ENCODE data around the gene CCNJL.

CCNJL gene

GRCh38 chr5:160230686-160231527, 81.5 kb downstream of the CCNJL start:
- TF ChIP-seq CTCF (IDR thresholded peaks at IDR 0.05) = no peak
- peak in 1 of 2 donors; percentile 38 for DNase-seq
- H3K27ac ChIP-seq = no peak overlapping the region

GRCh38 chr5:160229190-160229742, 83.1 kb downstream of the CCNJL start, which contains the start of gene FABP6:
Gene FABP6, plus strand, starts transcription at chr5:160229506. Its CDS starts 52 bp downstream, at chr5:160229558.
- no peak for TF ChIP-seq CTCF (IDR thresholded peaks at IDR 0.05)
- H3K27me3 ChIP-seq = no peaks in the 10 kb centered on the region
- no peaks in the 10 kb centered on the region for H3K9me3 ChIP-seq
- H3K4me3 ChIP-seq = no peak within 1 kb of the TSS
- H3K36me3 ChIP-seq = no peaks in the 10 kb centered on the region
- intact Hi-C loops (cut with DNase I; ENCODE audit: low total_unique reads) = no loop called here
- no peaks in the 10 kb centered on the region for H3K4me1 ChIP-seq
- no peak for DNase-seq
- no peak within 1 kb of the TSS for H3K27ac ChIP-seq

More at GRCh38 chr5:160230686-160231527, 81.5 kb downstream of the CCNJL start:
- Histone ChIP-seq H3K4me1 (no peaks in the 10 kb centered on the region), H3K36me3 (no peaks in the 10 kb centered on the region), H3K4me3 (no peak overlapping the region), H3K27me3 (no peaks in the 10 kb centered on the region), H3K9me3 (no peaks in the 10 kb centered on the region)
- intact Hi-C loops (cut with DNase I; ENCODE audit: low total_unique reads) = no loop called here

- Histone ChIP-seq H3K9me3 (no peaks in the 10 kb centered on the region), H3K36me3 (no peaks in the 10 kb centered on the region), H3K4me3 (no peak overlapping the region), H3K27ac (no peak overlapping the region), H3K4me1 (no peaks in the 10 kb centered on the region), H3K27me3 (no peaks in the 10 kb centered on the region)
- intact Hi-C loops (cut with DNase I; ENCODE audit: low total_unique reads) = no loop called here
- no peak for DNase-seq
- no peak for TF ChIP-seq CTCF (IDR thresholded peaks at IDR 0.05)
Observed at GRCh38 chr5:160227012-160227411, 85.4 kb downstream of the CCNJL start.

GRCh38 chr5:160221082-160221481, 91.3 kb downstream of the CCNJL start:
- no peaks in the 10 kb centered on the region for H3K4me1 ChIP-seq
- no peaks in the 10 kb centered on the region for H3K9me3 ChIP-seq
- H3K27me3 ChIP-seq = no peaks in the 10 kb centered on the region
- intact Hi-C loops (cut with DNase I; ENCODE audit: low total_unique reads) = no loop called here
- TF ChIP-seq CTCF (IDR thresholded peaks at IDR 0.05) = no peak
- no peak for DNase-seq
- no peaks in the 10 kb centered on the region for H3K36me3 ChIP-seq
- no peak overlapping the region for H3K27ac ChIP-seq
- no peak overlapping the region for H3K4me3 ChIP-seq

GRCh38 chr5:160219356-160219755, 93.0 kb downstream of the CCNJL start:
- Histone ChIP-seq H3K27me3 (peaks cover 0 to 3% of the 10 kb centered on the region in 2 donors), H3K4me3 (no peak overlapping the region), H3K27ac (no peak overlapping the region), H3K9me3 (no peaks in the 10 kb centered on the region), H3K36me3 (no peaks in the 10 kb centered on the region), H3K4me1 (no peaks in the 10 kb centered on the region)
- no peak for TF ChIP-seq CTCF (IDR thresholded peaks at IDR 0.05)
- no peak for DNase-seq
- intact Hi-C loops (cut with DNase I; ENCODE audit: low total_unique reads) = no loop called here

Data from tibial artery (tissue), 4 donors.